NOMO-1 treated with dmso at 0.1 percent for 144 hours (cell line): ENCODE measurements around the gene SELENOP.
A peak's percentile ranks its signal among the peaks of the same experiment; 100 is the strongest.
"Not testable (repeated sequence)": the region's sequence is repeated elsewhere in the genome, so short reads cannot be mapped to it uniquely, and the experiment has no call there.

Experiments used
- DNase-seq: peaks from one replicate; lab custom pipeline; 2025; ENCODE audit not compliant: unreplicated experiment; lab: John Stamatoyannopoulos, UW

SELENOP gene

GRCh38 chr5:42811591-42812446 is at the start of gene SELENOP:
Gene SELENOP, minus strand, starts transcription at chr5:42811892. Its CDS starts 3,539 bp downstream, at chr5:42808353.
- peak; percentile 31 for DNase-seq

- DNase-seq: no peak
Measured at GRCh38 chr5:42858687-42859086, 47.0 kb upstream of the SELENOP start.

- peak; percentile 59 for DNase-seq
Measured at GRCh38 chr5:42858031-42858643, 46.4 kb upstream of the SELENOP start.

- DNase-seq: no peak
Measured at GRCh38 chr5:42855811-42856210, 44.1 kb upstream of the SELENOP start.

- DNase-seq: no peak
Measured at GRCh38 chr5:42855386-42855785, 43.7 kb upstream of the SELENOP start.

- peak; percentile 70 for DNase-seq
Measured at GRCh38 chr5:42854795-42855194, 43.1 kb upstream of the SELENOP start.

- DNase-seq: no peak
Measured at GRCh38 chr5:42852826-42853225, 41.1 kb upstream of the SELENOP start.

GRCh38 chr5:42851481-42851880 is 39.8 kb upstream of the SELENOP start:
- DNase-seq: no peak

- DNase-seq: no peak
Measured at GRCh38 chr5:42848545-42848944, 36.9 kb upstream of the SELENOP start.

- DNase-seq: not testable (repeated sequence)
Measured at GRCh38 chr5:42844408-42844807, 32.7 kb upstream of the SELENOP start.

- DNase-seq: no peak
Measured at GRCh38 chr5:42843675-42844292, 32.1 kb upstream of the SELENOP start.

- DNase-seq: no peak
Measured at GRCh38 chr5:42842921-42843641, 31.4 kb upstream of the SELENOP start.

GRCh38 chr5:42840842-42841567 is 29.3 kb upstream of the SELENOP start:
- DNase-seq: no peak

GRCh38 chr5:42840269-42840668 is 28.6 kb upstream of the SELENOP start:
- peak; percentile 45 for DNase-seq

- no peak for DNase-seq
Measured at GRCh38 chr5:42839196-42839595, 27.5 kb upstream of the SELENOP start.

- DNase-seq: no peak
Measured at GRCh38 chr5:42837601-42838000, 25.9 kb upstream of the SELENOP start.

GRCh38 chr5:42836070-42836769 is 24.5 kb upstream of the SELENOP start:
- DNase-seq: no peak

- no peak for DNase-seq
Measured at GRCh38 chr5:42832060-42832459, 20.4 kb upstream of the SELENOP start.

GRCh38 chr5:42830924-42831323 is 19.2 kb upstream of the SELENOP start:
- DNase-seq: no peak

GRCh38 chr5:42828671-42829070 is 17.0 kb upstream of the SELENOP start:
- DNase-seq: no peak
